Posterior vena cava (tissue), 2 donors: ENCODE results near the gene RELN. TPM values are rescaled to one million over a fixed set of nuclear protein-coding genes. Genes with fewer than 3 reads are reported as not detected.
"Not testable (repeated sequence)": the region's sequence is repeated elsewhere in the genome, so short reads cannot be mapped to it uniquely, and the experiment has no call there.

Experiments used
- DNase-seq: peaks from one replicate; pipeline ENCODE4 v3.0.0-alpha.2; 2020; ENCODE audit warnings: low spot score
- intact Hi-C, 2 donors: fragments of 100-400 bp; cut with DNase I; formaldehyde crosslinking; loops; one replicate each; pipeline versions ENCODE4 v1.14.1 to v1.14.2; 2022 to 2023
- total RNA-seq, 2 donors: library from RNA; stranded (reverse); fragmentation: NEBNext Ultra II Directional; extraction: Animal tissue kit (Norgen Biotek cat#: 25700); gene quantifications; one replicate each; pipeline ENCODE4 v1.2.1, GENCODE V29; 2021
- donor health status: DM: yes; HTN: yes; CAD: no.
- donor health status: DM: yes; HTN: yes; CAD: no.

Gene RELN
- total RNA-seq, 2 donors from 2014 or later: 5.0 to 6.2 TPM

GRCh38 chr7:103914147-103914899 lies 75.1 kb downstream of the RELN start:
- DNase-seq: no peak
- intact Hi-C loops: no loop called here

- intact Hi-C loops: no loop called here
- no peak for DNase-seq
Measured at GRCh38 chr7:103912891-103913605, 76.4 kb downstream of the RELN start.

GRCh38 chr7:103911015-103911414 lies 78.4 kb downstream of the RELN start:
- DNase-seq, intact Hi-C loops: not testable (repeated sequence)

- DNase-seq: no peak
- intact Hi-C loops: no loop called here
Measured at GRCh38 chr7:103905997-103906396, 83.5 kb downstream of the RELN start.

GRCh38 chr7:103902917-103903316 lies 86.5 kb downstream of the RELN start:
- no peak for DNase-seq
- intact Hi-C loops: no loop called here

- DNase-seq, intact Hi-C loops: not testable (repeated sequence)
Measured at GRCh38 chr7:103896826-103897225, 92.6 kb downstream of the RELN start.

- DNase-seq: no peak
- intact Hi-C loops: no loop called here
Measured at GRCh38 chr7:103894656-103895596, 94.5 kb downstream of the RELN start.

GRCh38 chr7:103893350-103893749 lies 96.1 kb downstream of the RELN start:
- no peak for DNase-seq
- intact Hi-C loops: no loop called here

GRCh38 chr7:103889451-103889850 lies 100.0 kb downstream of the RELN start:
- intact Hi-C loops: no loop called here
- DNase-seq: no peak

GRCh38 chr7:103888603-103889153 lies 100.8 kb downstream of the RELN start:
- intact Hi-C loops: no loop called here
- DNase-seq: no peak

- no peak for DNase-seq
Measured at GRCh38 chr7:103887853-103888602, 101.4 kb downstream of the RELN start.

GRCh38 chr7:103887050-103887449 lies 102.4 kb downstream of the RELN start:
- DNase-seq: no peak
- intact Hi-C loops: no loop called here

More at GRCh38 chr7:103887853-103888602, 101.4 kb downstream of the RELN start:
- intact Hi-C loops: no loop called here

- DNase-seq: no peak
- intact Hi-C loops: no loop called here
Measured at GRCh38 chr7:103879928-103880600, 109.4 kb downstream of the RELN start.

- DNase-seq: no peak
- intact Hi-C loops: no loop called here
Measured at GRCh38 chr7:103879411-103879810, 110.0 kb downstream of the RELN start.

- intact Hi-C loops: no loop called here
- DNase-seq: no peak
Measured at GRCh38 chr7:103877565-103877964, 111.9 kb downstream of the RELN start.

- no peak for DNase-seq
- intact Hi-C loops: no loop called here
Measured at GRCh38 chr7:103875718-103876117, 113.7 kb downstream of the RELN start.

GRCh38 chr7:103871473-103871872 lies 118.0 kb downstream of the RELN start:
- no peak for DNase-seq
- intact Hi-C loops: no loop called here

- intact Hi-C loops: no loop called here
- DNase-seq: no peak
Measured at GRCh38 chr7:103870664-103871063, 118.8 kb downstream of the RELN start.
